Activated T-helper 17 cell treated with anti-CD3 and anti-CD28 coated beads, Interleukin-2, amount 50 U/mL, for 72 hours (primary cell): Measurements from ENCODE around the gene HCLS1. TPM values are rescaled to one million over a fixed set of nuclear protein-coding genes. Genes with fewer than 3 reads are reported as not detected.
"Not testable (repeated sequence)": the region's sequence is repeated elsewhere in the genome, so short reads cannot be mapped to it uniquely, and the experiment has no call there.

Source experiments
- ATAC-seq: fragments of 150-1000 bp; cut with Tn5 transposase; replicated peaks from 2 replicates; pipeline ENCODE4 v1.10.0; 2021; ENCODE audit warnings: mild to moderate bottlenecking, moderate library complexity
- H3K27ac Mint-ChIP-seq: one replicate; pipeline ENCODE4 v1.8.0; 2022; ENCODE audit warnings: mixed read lengths
- H3K27me3 Mint-ChIP-seq: one replicate; pipeline ENCODE4 v1.8.0; 2022; ENCODE audit warnings: mixed read lengths
- H3K36me3 Mint-ChIP-seq: one replicate; pipeline ENCODE4 v1.8.0; 2022; ENCODE audit warnings: low read depth, mild to moderate bottlenecking, mixed read lengths
- H3K4me1 Mint-ChIP-seq: one replicate; pipeline ENCODE4 v1.8.0; 2022; ENCODE audit warnings: mixed read lengths
- H3K4me3 Mint-ChIP-seq: one replicate; pipeline ENCODE4 v1.8.0; 2022; ENCODE audit warnings: mild to moderate bottlenecking, mixed read lengths
- H3K9me3 Mint-ChIP-seq: one replicate; pipeline ENCODE4 v1.8.0; 2022; ENCODE audit warnings: mixed read lengths
- total RNA-seq, 2 donors: library from RNA; stranded (reverse); gene quantifications; one replicate each; pipeline ENCODE4 v1.2.3, GENCODE V29; 2022

HCLS1 gene
- total RNA-seq, 2 donors from 2014 or later, result 255 to 289 TPM

DNA sequence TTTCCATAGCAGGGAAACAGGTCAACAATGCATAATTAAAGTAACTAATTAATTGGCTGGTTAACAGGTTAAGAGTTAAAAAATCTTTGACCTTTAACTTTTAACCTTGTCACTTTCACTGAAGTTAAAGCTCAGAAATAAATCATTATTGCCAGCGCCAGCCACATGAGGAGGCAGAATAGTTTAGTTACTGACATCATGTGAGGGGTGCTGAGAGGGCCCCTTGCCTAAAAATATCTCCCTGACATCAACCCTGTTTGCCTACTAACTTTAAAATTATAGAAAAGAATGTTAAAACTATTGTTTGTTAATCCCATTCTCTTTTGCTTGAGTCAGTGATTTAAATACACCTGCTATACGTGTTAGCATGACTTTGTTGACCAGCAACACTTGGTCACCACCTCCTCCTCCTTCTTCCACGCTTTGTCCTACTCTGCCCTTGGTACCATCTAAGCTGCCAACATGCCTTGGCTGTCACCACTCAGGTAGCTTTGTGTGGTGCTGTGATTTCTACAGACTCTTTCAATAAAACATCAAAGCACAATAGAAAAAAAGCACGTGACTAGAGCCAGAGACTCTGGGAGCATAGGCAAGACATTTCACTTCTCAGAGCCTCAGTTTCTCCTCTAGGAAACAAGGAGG is 64.8 kb downstream of the HCLS1 start:
- Mint-ChIP-seq H3K36me3 (no peaks in the 10 kb centered on the region), H3K4me1 (no peaks in the 10 kb centered on the region), H3K27ac (no peak overlapping the region), H3K9me3 (no peaks in the 10 kb centered on the region), H3K27me3 (no peaks in the 10 kb centered on the region), H3K4me3 (no peak overlapping the region)
- ATAC-seq, result no peak

DNA sequence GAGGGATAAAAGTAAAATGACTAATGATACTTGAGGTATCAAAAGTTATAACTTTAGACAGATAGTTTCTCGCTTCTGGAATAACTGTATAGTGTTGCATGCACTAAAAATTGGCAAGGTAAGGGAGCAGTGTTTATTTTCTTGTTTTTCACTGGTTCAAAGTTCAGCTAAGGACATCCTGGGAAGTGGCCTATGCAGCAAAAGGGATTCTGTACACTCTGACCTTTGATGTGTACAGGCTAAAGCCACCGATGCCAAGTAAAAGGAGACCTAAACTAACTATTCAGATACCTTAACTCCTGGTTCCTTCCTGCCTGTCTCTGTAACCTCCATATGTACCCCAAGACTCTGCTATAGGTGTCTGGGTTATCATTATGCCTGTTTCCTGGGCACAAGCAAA is 65.9 kb downstream of the HCLS1 start:
- H3K4me1 Mint-ChIP-seq, result no peaks in the 10 kb centered on the region
- no peak overlapping the region for H3K27ac Mint-ChIP-seq
- H3K36me3 Mint-ChIP-seq, result no peaks in the 10 kb centered on the region
- H3K9me3 Mint-ChIP-seq, result no peaks in the 10 kb centered on the region
- H3K27me3 Mint-ChIP-seq, result no peaks in the 10 kb centered on the region
- no peak for ATAC-seq
- no peak overlapping the region for H3K4me3 Mint-ChIP-seq

DNA sequence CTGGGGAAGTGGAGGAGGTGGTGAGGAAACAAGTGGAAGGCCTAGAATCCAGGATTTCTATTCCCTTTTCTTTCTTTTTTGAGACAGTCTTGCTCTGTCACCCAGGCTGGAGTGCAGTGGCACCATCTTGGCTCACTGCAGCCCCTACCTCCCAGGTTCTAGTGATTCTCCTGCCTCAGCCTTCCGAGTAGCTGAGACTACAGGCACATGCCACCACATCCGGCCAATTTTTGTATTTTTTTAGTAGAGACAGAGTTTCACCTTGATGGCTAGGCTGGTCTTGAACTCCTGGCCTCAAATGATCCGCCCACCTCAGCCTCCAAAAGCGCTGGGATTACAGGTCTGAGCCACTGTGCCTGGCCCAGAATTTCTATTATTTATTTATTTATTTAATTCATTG is 66.9 kb downstream of the HCLS1 start:
- not testable (repeated sequence) for H3K36me3 Mint-ChIP-seq, H3K4me1 Mint-ChIP-seq, H3K4me3 Mint-ChIP-seq, H3K27me3 Mint-ChIP-seq, ATAC-seq, H3K27ac Mint-ChIP-seq, H3K9me3 Mint-ChIP-seq

DNA sequence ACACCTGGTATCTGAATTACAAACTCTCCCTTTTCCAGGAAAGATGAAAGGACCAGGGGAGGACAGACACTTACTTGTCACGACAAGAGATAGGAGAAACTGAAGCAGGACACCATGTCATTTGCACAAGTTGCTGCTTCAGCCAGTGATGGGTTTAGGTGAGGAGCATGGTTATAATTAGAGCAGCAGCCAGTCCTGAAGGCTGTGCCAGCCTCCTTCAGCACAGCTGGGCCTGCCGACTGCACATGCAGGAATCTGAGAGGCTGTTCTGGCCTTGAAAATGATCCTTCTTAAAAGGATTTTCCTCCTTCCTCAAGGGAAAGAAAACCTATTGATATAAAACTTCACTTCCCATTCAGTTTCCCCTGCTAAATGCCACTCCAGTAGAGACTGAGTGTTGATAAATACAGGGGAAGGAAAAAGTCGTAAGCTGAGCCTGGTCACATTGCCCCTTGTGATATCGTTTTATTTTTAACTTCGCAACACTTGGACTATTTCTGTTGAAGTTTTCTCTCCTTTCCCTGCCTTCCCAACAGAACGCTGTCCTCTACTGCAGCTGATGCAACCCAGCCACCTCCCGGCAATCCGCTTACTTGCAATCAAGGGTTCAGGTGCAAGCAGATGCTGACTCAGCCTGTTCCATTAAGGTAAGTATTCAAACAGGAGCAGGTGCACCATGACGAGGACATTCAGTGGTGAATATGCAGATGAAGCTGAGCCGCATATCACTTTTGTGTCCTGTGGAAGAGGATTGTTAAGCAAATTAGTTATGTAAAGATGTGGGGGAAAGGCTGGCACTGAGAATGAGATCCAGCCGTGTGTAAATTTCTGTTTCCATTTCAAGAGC is 67.6 kb downstream of the HCLS1 start, which contains the start of gene FBXO40:
FBXO40 (plus strand) TSS at position 524 of the 847 bp plus-strand sequence. CDS start 27,197 bp downstream, outside the sequence.
- no peak within 1 kb of the TSS for H3K4me3 Mint-ChIP-seq
- no peaks in the 10 kb centered on the region for H3K36me3 Mint-ChIP-seq
- ATAC-seq, result no peak
- H3K4me1 Mint-ChIP-seq, result no peaks in the 10 kb centered on the region
- no peaks in the 10 kb centered on the region for H3K9me3 Mint-ChIP-seq
- H3K27ac Mint-ChIP-seq, result no peak within 1 kb of the TSS
- H3K27me3 Mint-ChIP-seq, result no peaks in the 10 kb centered on the region

DNA sequence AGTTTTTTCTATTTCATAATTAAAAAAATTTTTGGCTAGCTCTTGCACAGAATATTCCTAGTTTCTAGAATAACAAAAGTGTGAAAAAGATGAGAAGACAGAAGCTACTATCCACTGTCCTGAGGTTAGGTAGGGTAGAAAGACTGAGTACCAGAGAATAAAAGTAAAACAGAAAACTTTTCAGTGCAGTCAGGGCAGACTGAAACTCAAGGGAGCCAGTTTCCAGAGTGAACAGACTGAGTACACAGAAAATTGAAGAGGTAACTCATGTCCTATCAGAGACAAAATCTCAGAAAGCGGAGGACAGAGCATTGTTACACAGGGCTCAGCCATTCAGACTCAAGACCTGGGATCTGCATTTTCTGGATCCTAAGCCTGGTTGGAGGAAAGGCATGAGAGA is 76.3 kb downstream of the HCLS1 start:
- H3K9me3 Mint-ChIP-seq, result no peaks in the 10 kb centered on the region
- peaks cover 24% of the 10 kb centered on the region for H3K27me3 Mint-ChIP-seq
- H3K36me3 Mint-ChIP-seq, result no peaks in the 10 kb centered on the region
- H3K4me1 Mint-ChIP-seq, result no peaks in the 10 kb centered on the region
- no peak overlapping the region for H3K27ac Mint-ChIP-seq
- no peak for ATAC-seq
- no peak overlapping the region for H3K4me3 Mint-ChIP-seq

DNA sequence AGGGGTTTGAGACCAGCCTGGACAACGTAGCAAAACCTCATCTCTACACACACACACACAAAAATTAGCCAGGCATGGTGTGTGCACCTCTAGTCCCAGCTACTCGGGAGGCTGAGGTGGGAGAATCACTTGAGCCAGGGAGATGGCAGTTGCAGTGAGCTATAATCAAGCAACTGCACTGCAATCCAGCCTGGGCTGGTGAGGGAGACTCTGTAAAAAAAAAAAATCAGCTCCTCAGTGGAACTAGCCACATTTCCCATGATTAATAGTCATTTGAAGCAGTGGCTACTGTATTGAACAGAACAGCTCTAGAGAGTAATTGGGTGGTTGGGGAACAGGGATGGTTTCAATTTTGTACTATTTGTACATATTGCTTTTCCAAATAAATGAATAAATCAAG is 79.0 kb downstream of the HCLS1 start:
- no peaks in the 10 kb centered on the region for H3K36me3 Mint-ChIP-seq
- no peaks in the 10 kb centered on the region for H3K4me1 Mint-ChIP-seq
- peaks cover 24% of the 10 kb centered on the region for H3K27me3 Mint-ChIP-seq
- ATAC-seq, result no peak
- H3K27ac Mint-ChIP-seq, result no peak overlapping the region
- no peak overlapping the region for H3K4me3 Mint-ChIP-seq
- H3K9me3 Mint-ChIP-seq, result no peaks in the 10 kb centered on the region

Other genes starting within 250 kb of the HCLS1 start
- 10 to 100 TPM; 11.8 to 19.0 TPM for gene POLQ, start 114.9 kb downstream of the HCLS1 start, total RNA-seq
- gene ARGFX, start 93.0 kb downstream of the HCLS1 start, total RNA-seq, result not detected
- not detected for gene FBXO40, start 67.5 kb downstream of the HCLS1 start, total RNA-seq
- 10 to 100 TPM; 29.7 to 39.1 TPM for gene GOLGB1, start 88.8 kb upstream of the HCLS1 start, total RNA-seq
- 10 to 100 TPM; 41.7 to 47.5 TPM for gene IQCB1, start 174.2 kb upstream of the HCLS1 start, total RNA-seq
- gene EAF2, start 174.3 kb upstream of the HCLS1 start, total RNA-seq, result 10 to 100 TPM; 20.8 to 33.0 TPM
- 1 to 10 TPM; 7.1 to 7.5 TPM for gene SLC15A2, start 233.5 kb upstream of the HCLS1 start, total RNA-seq